Activated naive CD8-positive, alpha-beta T cell treated with anti-CD3 and anti-CD28 coated beads, Interleukin-2, amount 50 U/mL, for 24 hours (primary cell): ENCODE data around the gene CREB3L1.
"Not testable (repeated sequence)": the region's sequence is repeated elsewhere in the genome, so short reads cannot be mapped to it uniquely, and the experiment has no call there.

Experiments used
- ATAC-seq: fragments of 150-1000 bp; cut with Tn5 transposase; one replicate; pipeline ENCODE4 v1.10.0; 2021
- DNase-seq: peaks from one replicate; pipeline ENCODE4 v3.0.0; 2021
- H3K27ac Mint-ChIP-seq: one replicate; pipeline ENCODE4 v1.8.0; 2021; ENCODE audit warnings: mild to moderate bottlenecking, mixed read lengths
- H3K27me3 Mint-ChIP-seq: one replicate; pipeline ENCODE4 v1.8.0; 2021; ENCODE audit warnings: mixed read lengths
- H3K36me3 Mint-ChIP-seq: one replicate; pipeline ENCODE4 v1.8.0; 2021; ENCODE audit warnings: low read depth, mixed read lengths
- H3K4me1 Mint-ChIP-seq: one replicate; pipeline ENCODE4 v1.8.0; 2021; ENCODE audit warnings: mixed read lengths
- H3K4me3 Mint-ChIP-seq: one replicate; pipeline ENCODE4 v1.8.0; 2021; ENCODE audit warnings: mild to moderate bottlenecking, moderate library complexity, mixed read lengths
- H3K9me3 Mint-ChIP-seq: one replicate; pipeline ENCODE4 v1.8.0; 2021; ENCODE audit warnings: mixed read lengths

Gene CREB3L1

GRCh38 chr11:46291441-46292150 is 14.1 kb downstream of the CREB3L1 start:
- Mint-ChIP-seq H3K36me3 (no peaks in the 10 kb centered on the region), H3K27me3 (peaks cover 7% of the 10 kb centered on the region), H3K4me1 (peaks cover 10% of the 10 kb centered on the region), H3K27ac (no peak overlapping the region), H3K9me3 (no peaks in the 10 kb centered on the region), H3K4me3 (no peak overlapping the region)
- DNase-seq = no peak
- ATAC-seq = no peak

DNA sequence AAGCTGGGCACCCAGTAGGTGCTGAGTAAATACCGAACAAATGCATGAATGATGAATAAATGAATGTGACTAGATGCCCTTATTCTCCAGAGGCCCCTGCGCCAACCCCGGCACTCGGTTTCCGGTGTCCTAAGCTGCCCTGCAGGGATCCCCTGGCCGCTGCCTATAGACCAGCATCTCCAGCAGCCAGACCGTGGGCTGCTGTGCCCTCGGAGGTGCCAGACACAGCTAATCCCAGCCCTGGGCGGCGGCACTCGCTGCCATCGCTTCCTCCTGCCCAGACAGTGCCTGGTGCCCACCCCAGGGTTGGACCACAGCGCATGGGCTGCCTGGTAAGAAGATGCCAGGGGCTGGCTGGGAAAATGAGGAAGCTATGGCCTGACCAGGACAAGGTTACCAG is 15.6 kb downstream of the CREB3L1 start:
- peaks cover 13% of the 10 kb centered on the region for H3K27me3 Mint-ChIP-seq
- no peak overlapping the region for H3K4me3 Mint-ChIP-seq
- H3K27ac Mint-ChIP-seq = no peak overlapping the region
- no peak for ATAC-seq
- no peaks in the 10 kb centered on the region for H3K36me3 Mint-ChIP-seq
- H3K4me1 Mint-ChIP-seq = peaks cover 10% of the 10 kb centered on the region
- H3K9me3 Mint-ChIP-seq = no peaks in the 10 kb centered on the region
- DNase-seq = no peak

DNA sequence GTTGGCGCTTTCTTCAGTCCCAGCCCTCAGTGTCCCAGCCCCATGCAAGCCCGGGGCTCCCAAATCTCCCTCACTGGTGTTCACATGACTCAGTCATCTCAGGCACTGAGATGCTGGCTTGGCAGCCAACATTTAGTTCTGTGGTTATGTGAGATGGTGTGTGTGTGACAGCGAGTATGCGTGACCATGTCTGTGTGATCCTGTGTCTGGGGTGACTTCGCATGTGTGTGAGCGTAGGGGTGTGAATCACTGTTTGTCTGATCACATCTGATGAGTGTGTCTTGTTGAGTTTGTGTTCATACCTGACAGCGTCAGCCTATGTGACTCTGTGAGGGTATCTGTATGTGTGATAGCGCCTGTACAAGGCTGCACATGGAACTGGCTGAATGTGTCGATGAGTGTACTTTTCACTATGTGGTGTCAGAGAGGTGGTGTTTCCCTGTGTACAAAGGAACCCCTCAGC is 16.2 kb downstream of the CREB3L1 start:
- H3K4me3 Mint-ChIP-seq = no peak overlapping the region

DNA sequence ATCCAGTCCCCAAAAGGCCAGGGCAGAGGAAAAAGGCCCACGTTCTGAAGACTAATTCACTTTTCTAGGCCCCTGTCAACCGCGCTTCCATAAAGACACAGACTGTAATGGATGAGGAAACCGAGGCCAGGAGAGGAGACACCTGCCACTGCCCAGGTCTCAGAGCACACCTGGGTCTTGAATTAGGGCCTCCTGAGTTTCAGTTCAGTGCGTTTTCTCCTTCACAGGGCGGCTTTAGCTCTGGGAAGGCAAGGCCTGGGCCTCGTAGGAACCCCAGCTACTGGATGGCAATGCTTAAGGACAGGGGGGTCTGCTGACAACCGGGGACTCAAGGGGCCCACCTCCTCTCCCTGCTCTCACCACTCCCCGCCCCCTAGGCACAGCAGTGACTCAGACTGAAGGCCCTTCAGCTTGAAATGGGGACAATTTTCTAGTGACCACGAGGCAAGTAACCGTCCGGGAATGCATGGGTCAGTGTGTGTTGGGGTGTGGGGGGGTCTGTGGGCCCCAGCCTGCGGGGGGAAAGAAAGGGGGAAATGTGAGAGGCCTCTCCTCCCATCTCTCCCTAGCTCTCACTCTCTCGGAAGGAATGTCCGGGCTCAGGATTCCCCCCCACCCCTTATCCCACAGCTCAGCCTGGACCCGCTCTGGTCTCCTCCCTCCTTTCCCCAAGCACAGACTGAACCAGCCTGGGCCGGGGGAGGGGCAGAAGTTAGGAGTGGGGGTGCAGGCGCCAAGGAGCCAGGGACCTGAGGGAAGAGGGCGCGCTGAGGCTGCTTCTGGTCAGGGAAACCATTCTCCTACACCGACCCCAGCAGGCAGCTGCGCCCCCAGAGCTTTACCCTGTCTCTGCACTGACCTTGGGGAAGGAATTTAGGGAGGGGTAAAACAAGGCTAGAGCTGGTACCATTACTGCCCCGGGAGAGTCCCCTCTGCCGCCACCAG is 17.2 kb downstream of the CREB3L1 start:
- Mint-ChIP-seq H3K4me1 (peaks cover 10% of the 10 kb centered on the region), H3K9me3 (no peaks in the 10 kb centered on the region), H3K36me3 (no peaks in the 10 kb centered on the region), H3K27ac (no peak overlapping the region), H3K4me3 (peak overlapping the region; percentile 6), H3K27me3 (peaks cover 13% of the 10 kb centered on the region)
- DNase-seq = no peak
- no peak for ATAC-seq

More for the DNA sequence above, 16.2 kb downstream of the CREB3L1 start:
- Mint-ChIP-seq H3K27ac (no peak overlapping the region), H3K36me3 (no peaks in the 10 kb centered on the region), H3K9me3 (no peaks in the 10 kb centered on the region), H3K4me1 (peaks cover 10% of the 10 kb centered on the region), H3K27me3 (peaks cover 13% of the 10 kb centered on the region)
- DNase-seq (no peak), ATAC-seq (peak; percentile 8)

GRCh38 chr11:46295312-46296058 is 18.0 kb downstream of the CREB3L1 start:
- Mint-ChIP-seq H3K27me3 (peaks cover 13% of the 10 kb centered on the region), H3K27ac (no peak overlapping the region), H3K4me3 (peak overlapping the region; percentile 73), H3K36me3 (no peaks in the 10 kb centered on the region), H3K4me1 (peaks cover 10% of the 10 kb centered on the region), H3K9me3 (no peaks in the 10 kb centered on the region)
- ATAC-seq (peak; percentile 92), DNase-seq (peak; percentile 73)

- Mint-ChIP-seq H3K9me3 (no peaks in the 10 kb centered on the region), H3K4me1 (peaks cover 10% of the 10 kb centered on the region), H3K36me3 (no peaks in the 10 kb centered on the region), H3K4me3 (peak overlapping the region; percentile 73), H3K27ac (no peak overlapping the region), H3K27me3 (peaks cover 13% of the 10 kb centered on the region)
- ATAC-seq (no peak), DNase-seq (no peak)
These were observed 18.6 kb downstream of the CREB3L1 start for GRCh38 chr11:46296059-46296527.

DNA sequence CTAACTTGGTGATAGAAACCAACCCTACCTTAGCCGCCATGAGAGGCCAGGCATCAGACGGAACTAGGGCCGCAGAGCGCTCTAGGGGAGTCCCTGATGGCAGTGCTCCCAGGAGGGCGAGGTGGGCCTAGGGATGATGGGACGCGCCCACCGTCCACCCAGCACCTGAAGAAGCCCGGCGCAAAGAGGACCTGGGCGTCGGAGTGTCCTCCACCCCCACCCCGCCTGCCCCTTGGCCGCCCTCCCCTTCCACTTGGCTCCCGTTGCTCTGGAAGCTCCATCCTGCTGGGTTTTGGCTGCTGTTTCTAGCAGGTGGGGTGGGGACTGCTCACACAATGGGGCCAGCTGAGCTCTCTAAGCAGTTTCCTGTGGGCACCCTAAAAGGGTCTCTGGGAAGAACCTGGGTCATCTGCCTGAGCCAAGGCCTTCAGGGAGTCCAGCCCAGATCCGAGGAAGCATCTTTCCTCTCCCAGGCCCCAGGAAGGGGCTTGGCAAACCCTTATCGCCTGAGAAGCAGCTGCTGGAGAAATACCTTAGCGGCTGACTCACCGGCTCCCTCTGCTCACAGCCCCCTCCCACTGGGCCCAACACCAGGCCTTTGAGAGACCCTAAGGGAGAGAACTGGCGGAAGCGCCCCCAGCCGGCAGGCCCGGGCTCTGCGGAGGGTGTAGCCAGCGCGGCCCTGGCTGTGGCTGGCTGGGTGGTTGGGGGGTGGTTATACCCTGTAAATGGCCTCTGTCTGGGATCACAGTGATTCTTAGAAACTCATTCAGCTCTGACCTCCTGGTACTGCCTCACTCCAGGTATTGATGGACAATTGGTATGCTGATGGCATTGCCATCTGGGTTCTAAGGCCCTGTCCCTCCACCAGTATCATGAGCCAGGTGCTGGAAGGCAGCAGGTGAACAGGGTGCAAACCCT is 19.3 kb downstream of the CREB3L1 start:
- DNase-seq (no peak), ATAC-seq (no peak)
- Mint-ChIP-seq H3K4me1 (peaks cover 10% of the 10 kb centered on the region), H3K36me3 (no peaks in the 10 kb centered on the region), H3K27me3 (peaks cover 13% of the 10 kb centered on the region), H3K27ac (no peak overlapping the region), H3K4me3 (peak overlapping the region; percentile 73), H3K9me3 (no peaks in the 10 kb centered on the region)

GRCh38 chr11:46298699-46299433 is 21.4 kb downstream of the CREB3L1 start:
- peaks cover 13% of the 10 kb centered on the region for H3K27me3 Mint-ChIP-seq
- no peak for ATAC-seq
- peaks cover 10% of the 10 kb centered on the region for H3K4me1 Mint-ChIP-seq
- H3K36me3 Mint-ChIP-seq = no peaks in the 10 kb centered on the region
- DNase-seq = no peak
- no peaks in the 10 kb centered on the region for H3K9me3 Mint-ChIP-seq
- H3K4me3 Mint-ChIP-seq = no peak overlapping the region
- H3K27ac Mint-ChIP-seq = no peak overlapping the region

DNA sequence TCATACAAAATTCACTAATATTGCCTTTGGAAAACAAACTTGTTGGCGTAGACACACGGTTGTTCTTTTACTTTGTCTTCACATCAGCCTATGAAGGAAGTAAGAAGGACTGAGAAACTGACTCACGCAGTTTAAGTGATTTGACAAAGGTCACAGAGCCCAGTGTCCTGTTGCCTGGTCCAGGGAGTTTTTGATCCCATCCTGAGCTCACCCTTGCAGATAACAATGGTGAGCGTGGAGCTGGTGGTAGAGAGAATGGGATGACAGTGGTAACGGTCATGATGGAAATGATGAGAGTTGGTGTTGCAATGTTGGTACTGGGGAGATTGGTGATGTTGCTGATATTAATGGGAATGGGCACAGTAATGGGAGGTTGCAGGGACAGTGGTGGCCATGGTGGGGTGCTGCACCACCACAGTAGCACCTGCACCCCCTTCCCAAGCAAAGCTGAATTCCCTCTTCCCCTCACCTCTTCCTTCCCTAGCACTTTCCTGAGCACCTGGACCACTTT is 22.0 kb downstream of the CREB3L1 start:
- Mint-ChIP-seq H3K27me3 (peaks cover 13% of the 10 kb centered on the region), H3K4me1 (peaks cover 10% of the 10 kb centered on the region), H3K4me3 (no peak overlapping the region), H3K27ac (no peak overlapping the region), H3K9me3 (no peaks in the 10 kb centered on the region), H3K36me3 (no peaks in the 10 kb centered on the region)
- DNase-seq (no peak), ATAC-seq (no peak)

- no peaks in the 10 kb centered on the region for H3K36me3 Mint-ChIP-seq
- no peak overlapping the region for H3K4me3 Mint-ChIP-seq
- ATAC-seq = no peak
- H3K4me1 Mint-ChIP-seq = peaks cover 8% of the 10 kb centered on the region
- peaks cover 13% of the 10 kb centered on the region for H3K27me3 Mint-ChIP-seq
- H3K9me3 Mint-ChIP-seq = no peaks in the 10 kb centered on the region
- no peak for DNase-seq
- H3K27ac Mint-ChIP-seq = no peak overlapping the region
These were observed 22.8 kb downstream of the CREB3L1 start for GRCh38 chr11:46300270-46300669.

GRCh38 chr11:46302866-46303265 is 25.4 kb downstream of the CREB3L1 start:
- Mint-ChIP-seq H3K27me3 (no peaks in the 10 kb centered on the region), H3K4me3 (no peak overlapping the region), H3K27ac (no peak overlapping the region), H3K9me3 (no peaks in the 10 kb centered on the region), H3K36me3 (no peaks in the 10 kb centered on the region), H3K4me1 (no peaks in the 10 kb centered on the region)
- no peak for DNase-seq
- no peak for ATAC-seq

GRCh38 chr11:46304036-46304435 is 26.6 kb downstream of the CREB3L1 start:
- not testable (repeated sequence) for H3K9me3 Mint-ChIP-seq, ATAC-seq, H3K27ac Mint-ChIP-seq, H3K36me3 Mint-ChIP-seq, H3K4me1 Mint-ChIP-seq, H3K27me3 Mint-ChIP-seq, DNase-seq, H3K4me3 Mint-ChIP-seq
